HL-60 (cell line): ENCODE data around the gene POFUT1.

Source experiments
- DNase-seq, 2 experiments: peaks; one replicate each; pipeline ENCODE4 v3.0.0-alpha.2; 2010 to 2020; ENCODE audit warnings: low read depth in 1 of 2, low spot score in 1 of 2
- H3K27ac ChIP-seq: fragments of 250-450 bp; sonication (Bioruptor Pico); replicated peaks from 2 replicates; pipeline ENCODE4 v1.5.1; 2020; ENCODE audit warnings: mild to moderate bottlenecking, moderate library complexity
- H3K27me3 ChIP-seq: fragments of 250-450 bp; sonication (Bioruptor Pico); 2 replicates; pipeline ENCODE4 v1.5.1; 2021; ENCODE audit warnings: mild to moderate bottlenecking, moderate library complexity; ENCODE audit not compliant: insufficient read depth, poor library complexity, severe bottlenecking
- H3K4me3 ChIP-seq: replicated peaks from 2 replicates; pipeline ENCODE4 v1.5.1; 2011; ENCODE audit warnings: mild to moderate bottlenecking, control low read depth, low read length; ENCODE audit not compliant: insufficient read depth
- CTCF ChIP-seq: IDR thresholded peaks from one replicate; pipeline ENCODE4 v1.5.1; 2011; ENCODE audit warnings: low read length, control low read depth, inconsistent platforms; ENCODE audit not compliant: insufficient read depth
- GABPA ChIP-seq: IDR thresholded peaks from 2 replicates; pipeline ENCODE4 v1.6.1; 2012; ENCODE audit warnings: low read depth
- POLR2AphosphoS5 ChIP-seq: IDR thresholded peaks from 2 replicates; pipeline ENCODE4 v1.6.1; 2012; ENCODE audit warnings: low read depth
- REST ChIP-seq: IDR thresholded peaks from 2 replicates; pipeline ENCODE4 v1.6.1; 2012; ENCODE audit warnings: low read depth; ENCODE audit not compliant: insufficient replicate concordance
- SPI1 ChIP-seq: IDR thresholded peaks from 2 replicates; pipeline ENCODE4 v1.6.1; 2012; ENCODE audit warnings: low read depth, mild to moderate bottlenecking, borderline replicate concordance

Gene POFUT1

GRCh38 chr20:32226391-32226790 is 18.7 kb downstream of the POFUT1 start:
- no peak overlapping the region for H3K4me3 ChIP-seq
- DNase-seq: no peak
- no peaks in the 10 kb centered on the region for H3K27me3 ChIP-seq
- TF ChIP-seq REST: no peak
- TF ChIP-seq SPI1: no peak
- no peak for TF ChIP-seq POLR2AphosphoS5
- TF ChIP-seq GABPA: no peak
- no peak for TF ChIP-seq CTCF
- H3K27ac ChIP-seq: peak overlapping the region; percentile 98

GRCh38 chr20:32227306-32227705 is 19.6 kb downstream of the POFUT1 start:
- TF ChIP-seq SPI1: no peak
- no peak for TF ChIP-seq GABPA
- no peak for TF ChIP-seq POLR2AphosphoS5
- no peak for TF ChIP-seq CTCF
- no peak for TF ChIP-seq REST
- Histone ChIP-seq H3K27me3 (no peaks in the 10 kb centered on the region), H3K4me3 (no peak overlapping the region), H3K27ac (peak overlapping the region; percentile 98)
- peak in 1 of 2 experiments; percentile 50 for DNase-seq

- DNase-seq: peak; percentile 97 to 98
- Histone ChIP-seq H3K27me3 (no peaks in the 10 kb centered on the region), H3K27ac (peak overlapping the region; percentile 98), H3K4me3 (no peak overlapping the region)
- peak; percentile 39; the same call in 1 of the 2 replicates for TF ChIP-seq SPI1
- TF ChIP-seq POLR2AphosphoS5: peak; percentile 90
- no peak; the same call in 1 of the 2 replicates for TF ChIP-seq GABPA
These were observed 20.3 kb downstream of the POFUT1 start for GRCh38 chr20:32227744-32228688.

GRCh38 chr20:32229251-32229747 is 21.6 kb downstream of the POFUT1 start:
- no peak for DNase-seq
- H3K4me3 ChIP-seq: no peak overlapping the region
- H3K27me3 ChIP-seq: no peaks in the 10 kb centered on the region
- TF ChIP-seq POLR2AphosphoS5 (no peak), GABPA (no peak), CTCF (no peak), REST (no peak), SPI1 (no peak)
- peak overlapping the region; percentile 98 for H3K27ac ChIP-seq
